NCI-H2029 treated with DMSO at 0.1 percent for 48 hours (cell line): Measurements from ENCODE around the gene SLC38A11.
"Not testable (repeated sequence)": the region's sequence is repeated elsewhere in the genome, so short reads cannot be mapped to it uniquely, and the experiment has no call there.

Experiments
- DNase-seq: peaks from one replicate; lab custom pipeline; 2025; lab: John Stamatoyannopoulos, UW

Gene SLC38A11, protein sequence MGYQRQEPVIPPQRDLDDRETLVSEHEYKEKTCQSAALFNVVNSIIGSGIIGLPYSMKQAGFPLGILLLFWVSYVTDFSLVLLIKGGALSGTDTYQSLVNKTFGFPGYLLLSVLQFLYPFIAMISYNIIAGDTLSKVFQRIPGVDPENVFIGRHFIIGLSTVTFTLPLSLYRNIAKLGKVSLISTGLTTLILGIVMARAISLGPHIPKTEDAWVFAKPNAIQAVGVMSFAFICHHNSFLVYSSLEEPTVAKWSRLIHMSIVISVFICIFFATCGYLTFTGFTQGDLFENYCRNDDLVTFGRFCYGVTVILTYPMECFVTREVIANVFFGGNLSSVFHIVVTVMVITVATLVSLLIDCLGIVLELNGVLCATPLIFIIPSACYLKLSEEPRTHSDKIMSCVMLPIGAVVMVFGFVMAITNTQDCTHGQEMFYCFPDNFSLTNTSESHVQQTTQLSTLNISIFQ

DNA sequence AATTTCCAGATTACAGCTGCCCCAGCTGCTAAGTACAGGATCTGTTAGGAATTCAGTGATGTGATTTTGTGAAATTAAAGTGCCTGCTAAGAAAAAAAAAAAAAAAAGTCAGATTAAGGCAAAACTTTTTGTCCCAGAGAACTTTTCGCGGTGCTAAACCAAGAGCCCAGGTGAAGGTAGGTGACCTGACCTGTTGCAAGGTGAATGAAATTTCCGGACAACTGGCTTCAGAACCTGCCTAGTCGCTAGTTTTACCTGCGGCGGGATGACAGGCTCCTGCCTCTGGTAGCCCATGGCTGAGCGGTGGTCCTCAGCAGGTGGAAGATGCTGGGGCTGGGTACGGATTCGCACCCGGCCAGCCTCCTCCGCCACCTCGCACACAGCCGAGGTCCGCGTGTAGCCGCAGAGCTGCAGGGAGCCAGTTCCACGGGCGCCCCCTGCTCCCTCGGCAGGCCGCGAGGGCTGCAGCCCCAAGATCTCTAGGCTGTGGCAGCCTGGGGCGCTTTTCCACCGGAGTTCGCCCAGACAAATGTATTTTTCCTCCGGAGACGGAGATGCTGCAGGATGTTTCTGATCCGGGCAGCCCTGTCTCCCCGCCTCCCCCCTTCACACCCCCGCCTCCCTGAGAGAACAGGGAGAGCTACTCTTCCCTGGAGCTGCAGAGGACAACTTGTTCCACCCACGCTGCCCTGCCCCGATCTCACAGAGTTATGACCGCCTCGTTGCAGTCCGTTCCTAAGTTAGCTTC lies at the start of gene SLC38A11:
Gene SLC38A11 (minus strand): TSS at position 572 of the 748 bp plus-strand sequence. CDS start 278 bp downstream, at position 294.
- DNase-seq, result no peak

DNA sequence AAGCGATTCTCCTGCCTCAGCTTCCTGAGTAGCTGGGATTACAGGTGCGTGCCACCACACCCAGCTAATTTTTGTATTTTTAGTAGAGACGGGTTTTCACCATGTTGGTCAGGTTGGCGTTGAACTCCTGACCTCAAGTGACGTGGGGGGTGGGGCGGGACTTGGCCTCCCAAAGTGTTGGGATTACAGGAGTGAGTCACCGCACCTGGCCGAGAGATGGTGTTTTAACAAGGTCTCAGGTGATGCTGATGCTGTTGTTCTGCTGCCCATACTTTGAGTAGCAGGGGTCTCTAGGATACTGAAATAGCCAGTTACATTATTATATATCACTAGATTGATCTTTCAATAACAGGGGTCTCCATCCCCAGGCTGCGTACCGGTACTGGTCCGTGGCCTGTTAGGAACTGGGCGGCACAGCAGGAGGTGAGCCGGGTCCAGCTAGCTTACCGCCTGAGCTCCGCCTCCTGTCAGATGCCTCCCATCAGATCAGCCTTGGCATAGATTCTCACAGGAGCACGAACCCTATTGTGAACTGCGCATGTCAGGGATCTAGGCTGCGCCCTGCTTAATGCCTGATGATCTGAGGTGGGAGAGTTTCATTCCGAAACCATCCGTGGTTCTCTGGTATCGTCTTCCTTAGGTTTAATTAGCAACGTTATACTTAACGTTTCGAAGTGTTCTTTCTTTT lies 48.3 kb upstream of the SLC38A11 start:
- DNase-seq, result no peak

DNA sequence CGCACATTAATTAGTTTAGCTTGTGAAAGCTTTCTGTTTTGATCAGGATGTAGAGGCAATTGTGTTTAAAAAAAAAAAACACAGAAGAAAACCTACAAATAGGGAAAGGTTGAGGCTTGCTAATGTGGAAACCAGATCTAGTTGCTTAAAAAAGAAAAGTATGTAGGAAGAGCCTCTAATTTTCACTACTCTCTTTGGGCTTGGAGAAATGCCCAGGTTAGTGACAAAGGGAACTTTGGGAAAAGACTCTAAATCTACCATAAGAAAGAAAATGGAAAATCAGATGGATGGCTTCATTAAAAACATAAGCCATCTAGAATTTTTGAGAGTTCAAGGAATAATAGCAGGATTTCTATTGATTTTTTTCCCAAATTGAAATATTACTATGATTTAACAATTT lies 47.3 kb upstream of the SLC38A11 start:
- DNase-seq, result no peak

DNA sequence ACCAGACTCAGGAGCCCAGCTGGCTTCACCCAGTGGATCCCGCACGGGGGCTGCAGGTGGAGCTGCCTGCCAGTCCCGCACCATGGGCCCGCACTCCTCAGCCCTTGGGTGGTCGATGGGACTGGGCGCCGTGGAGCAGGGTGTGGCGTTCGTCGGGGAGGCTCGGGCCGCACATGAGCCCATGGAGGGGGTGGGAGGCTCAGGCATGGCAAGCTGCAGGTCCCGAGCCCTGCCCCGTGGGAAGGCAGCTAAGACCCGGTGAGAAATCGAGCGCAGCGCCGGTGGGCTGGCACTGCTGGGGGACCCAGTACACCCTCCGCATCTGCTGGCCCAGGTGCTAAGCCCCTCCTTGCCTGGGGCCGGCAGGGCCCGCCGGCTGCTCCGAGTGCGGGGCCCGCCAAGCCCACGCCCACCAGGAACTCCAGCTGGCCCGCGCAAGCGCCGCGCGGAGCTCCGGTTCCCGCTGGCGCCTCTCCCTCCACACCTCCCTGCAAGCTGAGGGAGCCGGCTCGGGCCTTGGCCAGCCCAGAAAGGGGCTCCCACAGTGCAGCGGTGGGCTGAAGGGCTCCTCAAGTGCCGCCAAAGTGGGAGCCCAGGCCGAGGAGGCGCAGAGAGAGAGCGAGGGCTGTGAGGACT lies 39.5 kb upstream of the SLC38A11 start:
- not testable (repeated sequence) for DNase-seq

DNA sequence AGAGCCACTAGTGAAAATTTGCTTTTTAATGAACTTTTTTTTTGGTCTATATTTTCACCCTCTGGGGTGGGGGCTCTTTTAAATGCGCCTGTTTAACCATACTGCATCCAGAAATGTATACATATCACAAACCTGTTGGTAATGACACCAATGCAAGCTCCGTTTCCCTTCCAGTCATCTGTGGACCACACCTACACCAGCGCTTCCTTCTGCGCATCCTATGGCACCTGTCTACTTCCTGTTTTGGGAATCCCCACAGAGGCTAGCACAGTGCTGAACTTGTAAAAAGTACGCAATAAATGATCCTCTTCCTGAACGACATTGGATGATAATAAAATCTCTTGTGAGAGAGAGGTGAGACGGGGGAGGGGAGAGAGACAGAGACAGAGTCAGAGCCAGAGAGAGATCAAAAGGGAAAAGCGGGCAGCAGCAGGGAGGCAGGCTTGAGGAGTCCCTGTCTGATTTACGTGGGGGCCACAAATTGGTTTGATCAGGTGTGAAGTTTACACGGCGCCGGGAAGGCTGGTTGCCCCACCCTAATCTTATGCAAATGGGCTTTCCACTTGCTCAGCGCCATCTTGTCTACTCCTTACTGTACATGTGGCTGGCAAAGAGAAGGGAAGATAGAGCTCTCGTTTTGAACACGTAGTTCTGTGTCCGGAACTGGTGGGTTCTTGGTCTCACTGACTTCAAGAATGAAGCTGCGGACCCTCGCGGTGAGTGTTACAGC lies 38.1 kb upstream of the SLC38A11 start:
- DNase-seq, result no peak

DNA sequence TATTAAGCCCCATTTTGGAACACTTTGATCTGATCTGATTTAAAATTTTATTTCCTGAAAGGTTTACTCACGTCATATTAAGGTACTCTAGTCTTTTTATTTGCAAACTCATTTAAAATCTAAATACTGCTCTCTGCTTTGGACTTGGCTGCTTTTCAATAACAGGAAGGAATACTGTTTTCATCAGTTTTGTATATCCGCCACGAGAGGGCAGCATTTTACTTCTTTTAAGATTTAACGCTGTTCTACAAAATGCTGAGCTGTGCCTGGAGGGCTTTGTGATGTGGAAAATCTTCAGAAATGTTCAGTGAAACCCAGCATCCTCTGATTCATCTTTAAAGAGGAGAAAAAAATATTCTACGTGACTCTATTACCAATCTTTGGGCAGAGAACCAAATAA lies 37.5 kb upstream of the SLC38A11 start:
- peak; percentile 83 for DNase-seq

DNA sequence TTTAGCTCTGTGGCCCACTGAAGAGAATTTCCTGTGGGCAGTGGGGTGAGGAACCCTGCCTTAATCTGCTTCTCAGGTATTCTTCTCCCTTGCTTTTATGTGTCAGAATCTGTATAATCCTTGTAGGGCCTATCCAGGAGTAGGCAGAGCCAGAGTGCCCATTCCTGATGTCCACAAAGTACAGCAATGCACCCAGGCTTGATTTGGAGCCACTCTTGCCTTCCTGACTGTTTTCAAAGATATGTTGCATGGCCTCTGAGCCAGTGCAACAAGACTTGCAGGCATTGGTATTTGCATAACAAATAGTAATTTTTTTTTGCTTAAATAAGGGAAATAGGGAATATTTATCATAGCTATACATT lies 36.7 kb upstream of the SLC38A11 start:
- not testable (repeated sequence) for DNase-seq

DNA sequence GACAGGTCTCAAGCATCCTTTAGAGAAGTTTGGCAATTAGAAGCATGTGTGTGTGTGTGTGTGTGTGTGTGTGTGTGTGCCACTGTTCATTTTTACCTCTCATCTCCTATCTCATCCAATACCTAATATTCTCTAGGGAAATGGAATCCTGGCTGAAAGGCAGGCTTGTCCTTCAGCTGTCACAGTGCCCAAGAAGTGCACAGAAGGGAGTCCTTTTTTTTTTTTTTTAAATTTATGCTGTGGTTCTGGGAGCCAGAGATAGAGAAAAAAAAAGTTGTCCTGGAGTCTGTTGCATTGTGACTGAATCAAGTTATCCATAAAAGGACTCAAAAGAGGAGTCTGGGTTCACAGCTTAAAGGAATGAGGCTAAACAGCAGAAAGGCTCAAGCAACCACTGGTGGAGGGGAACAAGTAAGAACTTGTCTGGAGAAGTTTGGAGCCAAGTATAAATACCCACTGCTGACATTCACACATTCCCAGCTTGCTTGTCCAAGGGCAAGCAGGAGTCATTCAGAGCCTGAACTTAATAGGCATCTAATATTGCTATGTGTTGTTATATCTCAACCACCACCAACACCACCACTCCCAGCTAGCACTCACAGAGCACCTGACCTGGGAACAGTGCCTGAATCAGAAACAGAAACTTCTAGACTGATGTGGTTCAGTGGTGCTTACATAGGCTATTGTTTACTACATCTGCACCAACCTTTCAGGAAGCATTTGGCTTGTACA lies 36.2 kb upstream of the SLC38A11 start:
- DNase-seq, result not testable (repeated sequence)

DNA sequence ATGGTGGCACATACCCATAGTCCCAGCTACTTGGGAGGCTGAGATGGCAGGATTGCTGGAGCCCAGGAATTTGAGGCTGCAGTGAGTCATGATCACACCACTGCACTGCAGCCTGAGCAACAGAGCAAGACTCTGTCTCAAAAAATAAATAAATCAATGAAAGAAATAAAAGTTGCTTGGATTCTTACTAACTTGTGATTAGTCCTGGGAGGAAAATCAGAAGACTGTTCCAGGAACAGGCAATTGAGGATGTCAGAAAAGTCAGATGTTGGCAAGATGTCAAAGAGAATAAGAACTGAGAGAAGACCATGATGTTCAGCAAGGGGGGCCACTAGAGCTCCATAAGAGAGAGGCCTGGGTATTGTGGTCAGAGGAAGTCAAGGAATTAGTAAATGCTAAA lies 35.6 kb upstream of the SLC38A11 start:
- DNase-seq, result not testable (repeated sequence)

DNA sequence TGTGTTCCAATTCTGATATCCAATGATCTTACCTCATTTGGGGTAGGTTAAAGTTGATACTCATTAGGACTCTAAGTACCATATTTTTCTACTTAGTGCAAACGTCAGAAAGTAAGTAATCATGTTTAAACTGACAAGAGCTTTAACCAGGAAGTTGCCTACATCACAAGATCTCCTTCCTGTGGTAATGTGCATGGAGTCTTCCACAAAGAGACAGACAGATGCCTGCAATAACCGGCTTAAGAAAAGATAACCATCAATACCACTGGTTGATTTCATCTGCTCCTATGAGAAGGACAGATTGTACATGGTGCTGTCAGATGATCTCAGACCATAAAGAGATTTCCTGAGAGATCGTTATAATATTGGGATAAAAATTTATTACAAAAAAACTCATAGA lies 33.5 kb upstream of the SLC38A11 start:
- DNase-seq, result not testable (repeated sequence)

DNA sequence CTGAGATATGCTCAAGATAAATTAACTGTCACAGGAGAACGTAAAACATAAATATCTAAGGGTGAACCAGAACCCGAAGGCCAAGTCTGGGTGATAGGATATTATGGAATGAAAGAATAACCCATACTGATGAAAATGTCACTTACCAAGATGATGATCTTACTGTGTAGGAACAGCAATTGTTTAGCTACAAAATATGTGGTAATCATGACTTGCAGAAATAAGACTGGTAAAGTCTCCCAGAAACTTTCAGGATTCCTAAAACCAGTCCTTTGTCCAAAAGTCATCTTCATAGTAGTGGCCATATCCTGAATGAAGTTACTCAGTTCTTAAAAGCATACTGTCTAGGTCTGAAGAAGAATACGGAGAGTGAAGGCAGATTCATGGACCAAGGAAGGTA lies 30.7 kb upstream of the SLC38A11 start:
- DNase-seq, result not testable (repeated sequence)

DNA sequence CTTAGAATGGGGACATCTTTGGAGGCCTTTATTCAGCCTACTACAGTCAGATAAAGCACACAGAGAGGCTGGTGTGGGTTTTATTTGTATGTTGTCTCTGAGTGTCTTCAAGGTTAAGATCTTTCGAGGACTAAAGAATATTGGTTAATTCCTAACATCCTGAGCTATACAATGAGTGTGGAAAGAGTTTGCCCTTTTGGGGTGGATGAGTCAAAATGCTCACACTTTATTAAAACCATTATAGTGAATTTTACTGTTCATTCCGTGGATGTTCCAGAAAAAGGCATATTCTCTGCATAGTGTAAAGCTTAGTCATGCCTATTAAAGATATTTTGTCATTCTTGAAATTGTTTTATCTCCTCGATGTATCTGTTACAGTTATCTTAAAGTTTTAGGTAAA lies 29.1 kb upstream of the SLC38A11 start:
- no peak for DNase-seq

DNA sequence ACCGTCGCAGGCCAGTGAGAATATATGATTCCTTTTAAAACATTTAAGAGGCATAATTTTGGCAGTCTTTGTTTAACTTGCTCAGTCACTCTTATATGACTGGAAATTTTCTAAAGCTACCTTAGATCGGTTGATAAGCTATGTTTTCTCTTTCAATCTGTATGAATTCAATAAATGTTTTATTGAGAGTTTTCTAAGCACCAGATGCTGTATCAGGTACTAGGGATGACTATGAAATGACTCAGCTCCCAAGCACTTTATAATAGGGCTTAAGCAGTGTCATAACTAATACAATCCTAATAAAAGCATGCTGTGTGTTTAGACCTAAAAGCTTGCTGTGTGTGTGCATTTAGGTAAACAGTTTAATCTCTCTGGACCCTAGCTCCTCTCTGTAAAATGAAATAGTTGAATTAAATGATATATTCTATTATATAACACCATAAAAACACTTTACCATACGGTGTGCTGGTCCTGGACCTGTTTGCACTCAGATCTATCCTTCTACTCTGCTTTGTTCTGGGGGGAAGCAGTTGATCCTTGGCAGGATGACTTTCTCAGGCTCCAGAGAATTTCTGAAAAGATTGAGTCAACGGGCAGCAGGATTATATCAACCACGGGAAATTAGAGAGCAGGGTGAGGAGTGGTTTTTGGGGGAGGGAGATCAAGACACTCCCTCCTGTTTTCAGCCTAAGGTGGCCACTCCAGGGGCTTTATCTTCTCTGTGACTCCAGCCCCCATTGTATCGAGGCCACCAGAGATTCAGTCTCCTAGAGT lies 26.1 kb upstream of the SLC38A11 start:
- DNase-seq, result no peak

DNA sequence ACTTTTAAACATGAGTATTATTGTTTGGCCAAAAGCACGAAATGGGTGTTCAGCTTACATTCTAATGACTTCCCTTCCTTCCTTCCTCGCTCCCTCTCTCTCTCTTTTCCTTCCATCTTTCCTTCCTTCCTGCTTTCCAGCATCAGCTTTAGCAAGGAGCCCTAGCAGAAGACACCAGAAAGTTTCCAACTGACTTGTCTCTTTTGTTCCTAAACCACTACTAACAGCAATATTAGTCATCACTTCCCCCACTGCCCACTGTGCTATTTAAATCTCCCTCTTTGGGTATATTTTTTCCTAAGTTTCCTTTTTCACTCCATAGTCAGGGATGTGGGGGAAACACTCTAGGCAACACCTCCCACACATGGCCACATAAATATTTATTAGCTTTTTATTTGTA lies 25.4 kb upstream of the SLC38A11 start:
- DNase-seq, result not testable (repeated sequence)

DNA sequence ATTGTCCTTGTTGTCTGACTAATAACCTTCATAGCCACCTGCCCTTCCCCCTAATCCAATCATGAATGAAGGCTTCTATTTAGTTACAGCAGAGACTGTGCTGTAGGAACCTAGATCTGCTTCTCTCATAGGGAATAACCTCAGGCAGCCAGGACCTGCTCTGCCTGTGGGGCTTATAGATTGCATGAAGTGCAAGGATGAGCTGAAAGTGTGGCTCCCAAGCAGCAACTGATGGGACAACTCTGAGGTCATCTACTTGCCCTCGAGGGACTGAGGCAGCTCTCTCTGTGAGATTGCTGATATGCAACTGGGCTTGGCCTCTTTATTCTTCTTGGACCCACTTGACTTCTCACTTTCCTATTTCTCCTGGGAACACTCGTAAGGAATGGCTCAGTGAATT lies 23.8 kb upstream of the SLC38A11 start:
- no peak for DNase-seq

DNA sequence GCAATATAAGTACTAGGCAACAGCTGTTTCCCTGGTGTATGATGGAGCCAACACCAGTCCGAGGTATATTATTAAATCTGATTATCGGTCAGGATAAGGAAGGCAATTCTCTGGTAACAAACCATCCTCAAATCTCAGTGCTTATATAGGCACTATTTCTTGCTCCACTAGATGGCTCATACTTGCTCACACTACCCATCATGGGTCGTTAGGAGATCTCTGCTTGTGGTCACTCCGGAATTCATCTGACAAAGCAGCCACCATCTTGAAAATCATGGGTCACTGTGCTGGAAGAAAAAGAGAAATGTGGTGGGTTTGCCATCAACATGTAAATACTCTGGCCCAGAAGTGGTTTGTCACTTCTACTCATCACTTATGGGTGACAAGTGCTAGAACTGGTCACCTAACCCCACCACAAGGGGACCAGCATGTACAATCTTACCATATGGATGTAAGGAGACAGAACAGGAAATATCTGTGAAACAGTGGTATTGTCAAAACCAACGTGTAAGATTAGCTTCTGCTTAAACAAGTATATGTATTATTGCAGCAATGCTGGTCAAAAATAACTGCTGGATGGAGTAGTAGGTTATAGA lies 21.6 kb upstream of the SLC38A11 start:
- DNase-seq, result not testable (repeated sequence)

DNA sequence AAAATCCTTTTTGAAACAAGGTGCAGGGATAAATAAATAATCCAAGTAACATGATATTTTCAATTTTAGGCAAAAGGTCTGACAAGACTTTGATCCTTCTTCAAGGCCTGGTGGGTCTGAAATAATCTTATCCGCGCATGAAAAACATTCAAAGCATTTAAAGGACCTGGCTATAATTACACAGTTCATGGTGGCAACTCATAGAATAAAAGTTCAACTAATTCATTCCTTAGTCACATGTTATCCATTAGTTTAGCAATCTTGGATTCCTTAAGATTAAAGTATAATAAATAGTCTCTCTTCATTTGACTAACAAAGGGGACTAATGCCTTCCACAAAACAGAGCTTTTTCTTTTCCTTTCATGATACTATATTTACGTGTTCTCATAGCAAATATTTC lies 21.0 kb upstream of the SLC38A11 start:
- no peak for DNase-seq

DNA sequence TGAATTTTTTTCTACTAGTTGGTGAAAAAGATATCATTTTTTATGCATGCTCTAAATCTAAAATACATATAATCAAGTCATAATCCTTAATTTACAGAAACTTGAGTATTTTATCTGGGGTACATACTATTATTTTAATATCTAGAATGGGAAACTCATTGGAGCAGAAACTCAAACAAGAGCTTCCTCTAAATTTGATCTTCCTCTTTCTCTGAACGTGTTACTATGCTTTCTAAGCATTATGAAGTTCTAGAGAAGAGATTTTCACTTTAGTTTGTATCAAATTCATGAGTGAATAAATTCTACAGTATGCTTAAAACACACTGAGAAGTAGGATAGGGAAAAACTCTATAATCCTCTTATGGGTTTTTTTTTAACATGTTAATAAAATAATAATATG lies 20.6 kb upstream of the SLC38A11 start:
- DNase-seq, result no peak

DNA sequence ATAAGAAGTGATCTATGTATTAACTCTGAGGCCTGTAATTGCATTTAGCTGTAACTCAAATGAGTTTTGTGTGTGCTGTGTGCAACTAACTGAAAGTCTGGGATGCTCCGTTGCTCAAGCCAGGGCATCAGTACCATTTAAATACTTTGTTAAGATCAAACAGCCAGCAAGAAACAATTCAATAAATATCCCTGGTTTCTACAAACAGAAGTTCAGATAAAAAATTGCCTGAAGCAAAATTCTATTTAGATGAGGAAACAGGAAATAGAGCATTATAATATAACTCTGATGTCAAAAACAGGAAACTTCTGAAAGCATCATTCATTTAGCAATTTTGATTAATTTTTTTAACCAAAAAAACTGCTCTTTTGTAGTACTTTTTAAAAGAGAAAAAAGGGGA lies 18.9 kb upstream of the SLC38A11 start:
- DNase-seq, result no peak

DNA sequence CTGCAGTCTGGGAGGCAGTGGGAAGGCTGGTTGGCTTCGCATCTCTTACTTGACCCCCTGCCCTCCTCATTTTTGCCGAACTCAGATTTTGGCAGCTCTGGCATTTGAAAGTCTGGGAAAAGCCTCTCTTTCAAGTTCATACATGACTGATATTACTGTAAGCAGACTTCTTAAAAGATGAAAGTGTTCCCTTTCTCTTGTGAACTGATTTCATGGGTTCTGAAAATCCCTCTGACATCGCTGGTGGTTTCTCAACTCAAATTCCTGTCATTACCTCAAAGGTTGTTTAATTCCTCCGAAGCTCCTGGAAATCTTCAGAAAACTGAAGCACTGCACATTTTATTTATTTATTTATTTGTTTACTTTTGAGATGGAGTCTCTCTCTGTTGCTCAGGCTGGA lies 16.9 kb upstream of the SLC38A11 start:
- no peak for DNase-seq
